ENCODE measurements around the gene ITGB4.

ITGB4 gene

GRCh38 chr17:75733471-75733870 is 12.2 kb downstream of the ITGB4 start:
- DNase-seq, result no peak

GRCh38 chr17:75734674-75735294 is 13.5 kb downstream of the ITGB4 start:
- no peak for DNase-seq

GRCh38 chr17:75736173-75736835 is 15.0 kb downstream of the ITGB4 start:
- no peak for DNase-seq

- DNase-seq, result no peak
Measured at GRCh38 chr17:75737133-75737962, 16.1 kb downstream of the ITGB4 start.

GRCh38 chr17:75738218-75738802 is 17.1 kb downstream of the ITGB4 start:
- peak; percentile 37 for DNase-seq

- DNase-seq, result no peak
Measured at GRCh38 chr17:75739174-75739573, 17.9 kb downstream of the ITGB4 start.

- DNase-seq, result no peak
Measured at GRCh38 chr17:75739801-75740200, 18.5 kb downstream of the ITGB4 start.

- no peak for DNase-seq
Measured at GRCh38 chr17:75740215-75740614, 19.0 kb downstream of the ITGB4 start.

- no peak for DNase-seq
Measured at GRCh38 chr17:75740631-75741077, 19.4 kb downstream of the ITGB4 start.

GRCh38 chr17:75742337-75742736 is 21.1 kb downstream of the ITGB4 start:
- no peak for DNase-seq

GRCh38 chr17:75743625-75744206 is 22.5 kb downstream of the ITGB4 start:
- no peak for DNase-seq

- no peak for DNase-seq
Measured at GRCh38 chr17:75748706-75749105, 27.4 kb downstream of the ITGB4 start.

- DNase-seq, result no peak
Measured at GRCh38 chr17:75749545-75750389, 28.5 kb downstream of the ITGB4 start.

- DNase-seq, result no peak
Measured at GRCh38 chr17:75750661-75751423, 29.6 kb downstream of the ITGB4 start.

- DNase-seq, result no peak
Measured at GRCh38 chr17:75751676-75752404, 30.6 kb downstream of the ITGB4 start.

GRCh38 chr17:75752405-75752709 is 31.1 kb downstream of the ITGB4 start:
- no peak for DNase-seq

- no peak for DNase-seq
Measured at GRCh38 chr17:75752802-75753513, 31.7 kb downstream of the ITGB4 start.

GRCh38 chr17:75753514-75754377 is 32.5 kb downstream of the ITGB4 start:
- DNase-seq, result no peak

Measured in SIG-M5 (cell line).